Measurements from ENCODE around the gene SLC2A14.
A peak's percentile ranks its signal among the peaks of the same experiment; 100 is the strongest.
"Not testable (repeated sequence)": the region's sequence is repeated elsewhere in the genome, so short reads cannot be mapped to it uniquely, and the experiment has no call there.

SLC2A14 gene

GRCh38 chr12:7872566-7873319, at the start of gene SLC2A14:
Gene SLC2A14 (minus strand): TSS chr12:7872915. CDS start chr12:7869880, 3,035 bp downstream.
- DNase-seq: no peak

- DNase-seq: not testable (repeated sequence)
Observed at GRCh38 chr12:7921181-7921580, 48.5 kb upstream of the SLC2A14 start.

GRCh38 chr12:7918268-7918590, 45.5 kb upstream of the SLC2A14 start:
- not testable (repeated sequence) for DNase-seq

GRCh38 chr12:7917392-7918267, 44.9 kb upstream of the SLC2A14 start:
- no peak for DNase-seq

- DNase-seq: no peak
Observed at GRCh38 chr12:7916936-7917335, 44.2 kb upstream of the SLC2A14 start.

DNA sequence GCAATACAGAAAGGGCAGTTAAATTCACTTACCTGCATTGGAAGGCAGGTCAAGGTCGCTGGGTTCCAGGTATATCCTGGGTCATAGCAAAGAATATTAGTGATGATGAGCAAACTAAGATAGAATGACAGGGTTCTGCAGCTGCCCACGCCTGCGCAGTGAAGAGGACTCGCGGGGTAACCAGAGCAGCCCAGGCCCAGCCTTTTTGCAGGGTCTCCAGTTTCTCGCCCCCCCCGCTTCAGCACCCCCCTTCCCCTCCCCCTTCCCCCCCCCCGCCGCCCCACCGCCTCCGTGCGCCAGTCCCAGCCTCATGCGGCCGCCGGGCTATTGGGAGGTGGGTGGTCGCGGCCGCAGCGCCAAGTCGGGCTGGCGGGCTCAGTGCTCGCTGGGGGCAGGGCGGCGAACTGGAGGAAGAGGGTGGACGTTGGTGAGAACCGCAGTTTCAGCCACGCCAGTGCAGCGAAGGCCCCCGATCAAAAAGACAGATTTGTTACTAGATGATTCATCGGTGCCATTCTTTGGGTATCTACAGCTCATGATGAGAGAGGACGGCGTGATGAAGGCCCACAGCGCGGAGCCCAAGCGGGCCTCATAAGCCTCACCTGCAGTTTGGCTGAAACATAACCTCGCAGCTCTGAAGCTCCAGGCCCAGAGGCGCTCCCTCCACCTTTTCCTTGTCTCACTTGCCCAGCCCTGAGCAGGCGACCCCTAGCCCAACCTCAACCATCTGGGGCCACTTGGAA, 43.1 kb upstream of the SLC2A14 start:
- DNase-seq: no peak

- DNase-seq: not testable (repeated sequence)
Observed at GRCh38 chr12:7910106-7910505, 37.4 kb upstream of the SLC2A14 start.

DNA sequence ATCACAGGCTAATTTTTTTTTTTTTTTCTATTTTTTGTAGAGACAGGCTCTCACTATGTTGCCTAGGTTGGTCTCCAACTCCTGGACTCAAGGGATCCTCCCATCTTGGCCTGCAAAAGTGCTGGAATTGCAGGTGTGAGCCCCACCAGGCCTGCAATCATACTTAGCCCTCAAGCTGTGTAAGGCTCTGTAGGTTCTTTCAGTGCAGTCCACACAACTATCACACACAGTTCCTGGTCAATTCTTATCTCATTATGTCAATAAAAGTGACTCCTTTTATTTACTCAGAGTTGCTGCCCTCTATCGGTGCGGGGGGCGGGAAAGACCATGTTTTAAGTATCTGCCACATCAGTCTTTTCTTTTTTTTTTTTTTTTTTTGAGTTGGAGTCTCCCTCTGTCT, 34.3 kb upstream of the SLC2A14 start:
- DNase-seq: peak in 1 of 2 experiments; percentile 63

DNA sequence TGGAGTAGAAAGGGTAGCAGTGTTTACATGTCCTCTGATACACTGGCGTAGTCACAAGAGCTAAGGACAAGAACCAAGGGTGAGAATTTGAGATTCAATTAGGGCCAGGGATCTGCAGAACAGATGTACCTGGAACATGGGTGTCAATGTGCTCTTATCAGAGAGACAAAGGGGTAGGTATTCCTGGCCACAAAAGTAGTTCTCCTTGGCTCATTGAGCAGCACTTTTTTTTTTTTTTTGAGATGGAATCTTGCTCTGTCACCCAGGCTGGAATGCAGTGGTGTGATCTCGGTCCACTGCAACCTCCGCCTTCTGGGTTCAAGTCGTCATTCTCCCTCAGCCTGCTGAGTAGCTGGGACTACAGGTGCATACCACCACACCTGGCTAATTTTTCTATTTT, 33.6 kb upstream of the SLC2A14 start:
- not testable (repeated sequence) for DNase-seq

DNA sequence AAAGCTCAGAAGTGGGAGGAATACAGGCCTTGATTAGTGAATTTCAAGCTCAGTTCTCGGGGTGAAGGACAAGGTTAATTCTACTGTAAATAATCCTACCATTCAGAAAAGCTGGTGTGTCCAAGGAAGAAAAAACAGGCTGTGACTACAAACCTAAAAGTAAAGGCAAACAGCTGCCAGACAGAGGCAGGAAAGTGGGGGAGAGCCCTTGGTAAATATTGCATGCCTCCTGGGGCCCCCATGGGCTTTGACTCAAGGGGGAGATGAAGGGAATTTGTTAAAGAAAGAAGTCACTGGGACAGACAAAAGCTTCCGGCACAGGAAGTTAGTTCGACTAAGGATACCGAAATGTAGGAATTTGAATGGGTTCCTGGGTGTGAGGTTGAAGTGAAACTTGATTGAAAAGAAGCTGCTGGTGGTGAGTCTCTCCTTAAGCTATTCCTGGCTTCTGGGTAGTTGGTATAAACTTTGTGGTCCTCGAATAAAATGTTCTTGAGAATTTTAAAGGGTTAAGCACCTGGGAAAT, 32.9 kb upstream of the SLC2A14 start:
- DNase-seq: not testable (repeated sequence)

- DNase-seq: no peak
Observed at GRCh38 chr12:7905071-7905470, 32.4 kb upstream of the SLC2A14 start.

DNA sequence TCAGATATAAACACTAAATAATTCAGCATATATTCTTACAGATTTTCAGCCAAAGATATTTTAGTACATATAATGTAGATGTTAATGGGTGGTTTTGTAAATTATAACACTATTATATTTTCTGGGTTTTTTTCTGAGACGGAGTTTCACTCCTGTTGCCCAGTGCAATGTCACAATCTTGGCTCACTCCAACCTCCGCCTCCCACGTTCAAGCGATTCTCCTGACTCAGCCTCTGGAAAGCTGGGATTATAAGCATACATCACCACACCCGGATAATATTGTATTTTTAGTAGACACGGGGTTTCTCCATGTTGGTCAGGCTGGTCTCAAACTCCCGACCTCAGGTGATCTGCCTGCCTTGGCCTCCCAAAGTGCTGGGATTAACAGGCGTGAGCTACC, 29.7 kb upstream of the SLC2A14 start:
- not testable (repeated sequence) for DNase-seq

GRCh38 chr12:7899755-7900154, 27.0 kb upstream of the SLC2A14 start:
- DNase-seq: no peak

GRCh38 chr12:7896726-7897125, 24.0 kb upstream of the SLC2A14 start:
- DNase-seq: not testable (repeated sequence)

GRCh38 chr12:7892186-7892980, 19.7 kb upstream of the SLC2A14 start:
- DNase-seq: no peak

DNA sequence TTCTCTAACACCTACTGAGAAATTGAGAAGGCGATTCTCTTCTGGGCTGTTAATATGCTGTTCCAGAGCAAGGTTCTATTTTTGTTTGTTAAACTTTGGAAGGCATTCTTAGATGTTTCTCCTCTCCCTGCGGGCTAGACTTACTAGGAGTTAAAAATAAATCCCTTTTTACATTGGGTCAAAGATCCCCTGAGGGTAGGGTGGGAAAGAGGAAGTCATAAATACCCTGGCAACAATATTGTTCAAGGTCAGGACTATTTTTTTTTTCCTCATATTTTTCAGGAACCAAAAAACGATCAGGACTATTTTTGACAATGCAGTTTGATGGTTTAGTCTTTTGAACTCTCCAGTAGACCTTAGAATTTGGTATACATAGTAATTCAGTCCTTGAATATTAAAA, 12.0 kb upstream of the SLC2A14 start:
- no peak for DNase-seq

DNA sequence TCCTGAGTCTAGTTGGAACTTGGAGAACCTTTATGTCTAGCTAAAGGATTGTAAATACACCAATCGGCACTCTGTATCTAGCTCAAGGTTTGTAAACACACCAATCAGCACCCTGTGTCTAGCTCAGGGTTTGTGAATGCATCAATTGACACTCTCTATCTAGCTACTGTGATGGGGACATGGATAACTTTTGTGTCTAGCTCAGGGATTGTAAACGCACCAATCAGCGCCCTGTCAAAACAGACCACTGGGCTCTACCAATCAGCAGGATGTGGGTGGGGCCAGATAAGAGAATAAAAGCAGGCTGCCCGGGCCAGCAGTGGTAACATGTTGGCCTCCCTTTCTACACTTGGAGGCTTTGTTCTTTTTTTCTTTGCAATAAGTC, 9.0 kb upstream of the SLC2A14 start:
- not testable (repeated sequence) for DNase-seq

GRCh38 chr12:7880952-7881735, 8.4 kb upstream of the SLC2A14 start:
- not testable (repeated sequence) for DNase-seq

GRCh38 chr12:7879246-7879645, 6.5 kb upstream of the SLC2A14 start:
- DNase-seq: no peak

DNA sequence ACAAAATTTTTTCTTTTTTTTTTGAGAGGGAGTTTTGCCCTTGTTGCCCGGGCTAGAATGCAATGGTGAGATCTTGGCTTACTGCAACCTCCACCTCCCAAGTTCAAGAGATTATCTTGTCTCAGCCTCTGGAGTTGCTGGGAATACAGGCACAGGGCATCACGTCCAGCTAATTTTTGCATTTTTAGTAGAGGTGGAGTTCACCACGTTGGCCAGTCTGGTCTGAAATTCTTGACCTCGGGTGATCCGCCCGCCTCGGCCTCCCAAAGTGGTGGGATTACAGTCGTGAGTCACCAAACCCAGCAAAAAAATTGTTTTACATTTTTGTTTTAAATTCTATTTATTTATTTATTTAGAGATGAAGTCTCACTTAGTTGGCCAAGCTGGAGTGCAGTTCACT, 4.7 kb upstream of the SLC2A14 start:
- DNase-seq: no peak

- DNase-seq: no peak
Observed at GRCh38 chr12:7870335-7870734, 2.4 kb downstream of the SLC2A14 start.

Measured in SW 1271 (cell line).